ENCODE results near the gene PPM1H.
A peak's percentile ranks its signal among the peaks of the same experiment; 100 is the strongest.

PPM1H gene

DNA sequence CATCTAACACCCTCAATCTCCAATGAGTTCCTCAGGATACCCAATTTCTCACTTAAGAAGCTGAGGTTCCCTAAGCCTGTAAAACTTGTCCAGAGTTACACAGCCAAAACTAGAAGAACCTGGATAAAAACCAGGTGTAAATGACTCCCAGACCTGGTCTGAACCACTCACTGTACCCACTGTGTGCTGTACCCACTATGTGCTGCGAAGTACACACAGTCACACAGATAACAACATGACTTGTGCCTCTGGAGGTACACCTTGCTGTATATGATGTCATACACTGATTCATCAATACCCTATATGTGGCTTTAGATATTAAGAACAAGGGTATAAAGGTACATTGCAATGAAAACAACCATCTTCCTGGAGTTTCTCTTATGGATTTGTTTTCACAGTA is 66.1 kb downstream of the PPM1H start:
- no peak for DNase-seq

DNA sequence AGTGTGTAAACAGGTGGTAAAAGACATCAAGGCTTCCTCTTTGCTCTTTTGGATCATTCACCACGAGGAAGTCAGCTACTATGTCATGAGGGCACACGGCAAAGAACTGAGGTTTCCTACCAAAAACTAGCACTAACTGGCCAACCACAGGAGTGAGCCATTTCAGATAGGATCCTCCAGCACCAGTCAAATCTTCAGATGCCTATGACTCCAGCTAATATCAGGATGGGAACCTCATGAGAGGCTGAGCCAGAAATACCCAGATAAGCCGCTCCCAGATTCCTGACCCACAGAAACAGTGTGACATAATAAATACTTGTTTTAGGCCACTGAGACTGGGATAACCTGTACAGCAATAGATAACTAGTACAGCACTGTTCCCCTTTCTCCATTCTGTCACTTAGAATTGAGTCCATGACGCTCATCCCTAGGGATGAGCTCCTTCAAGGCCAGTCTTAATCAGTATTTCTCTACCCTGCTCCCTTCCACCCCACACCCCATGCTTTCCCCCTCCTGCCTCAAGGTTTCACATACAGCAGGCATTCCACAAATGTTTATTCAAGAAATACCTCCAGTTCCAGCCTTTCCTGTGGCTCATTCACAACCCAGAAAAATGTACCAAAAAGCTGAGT is 68.4 kb downstream of the PPM1H start:
- no peak for DNase-seq

DNA sequence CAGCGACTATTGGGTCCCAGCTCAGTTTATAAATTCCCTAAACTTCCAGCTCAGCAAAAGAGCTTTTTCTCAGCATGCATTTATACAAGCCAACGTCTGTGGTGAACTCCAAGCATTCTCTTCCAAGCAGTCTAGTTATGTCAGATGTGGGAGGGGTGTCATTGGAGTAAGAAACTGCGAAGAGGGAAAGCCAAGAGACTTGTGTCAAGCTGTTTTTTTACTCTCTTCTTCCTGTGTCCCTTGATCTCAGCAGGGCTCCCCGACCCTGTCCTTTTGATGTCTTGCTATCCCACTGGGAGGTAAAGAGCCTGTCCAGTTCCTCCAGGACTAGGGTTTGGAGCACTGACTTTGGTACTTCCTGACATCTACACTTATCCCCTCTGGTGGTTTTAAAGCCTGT is 69.0 kb downstream of the PPM1H start:
- no peak for DNase-seq

DNA sequence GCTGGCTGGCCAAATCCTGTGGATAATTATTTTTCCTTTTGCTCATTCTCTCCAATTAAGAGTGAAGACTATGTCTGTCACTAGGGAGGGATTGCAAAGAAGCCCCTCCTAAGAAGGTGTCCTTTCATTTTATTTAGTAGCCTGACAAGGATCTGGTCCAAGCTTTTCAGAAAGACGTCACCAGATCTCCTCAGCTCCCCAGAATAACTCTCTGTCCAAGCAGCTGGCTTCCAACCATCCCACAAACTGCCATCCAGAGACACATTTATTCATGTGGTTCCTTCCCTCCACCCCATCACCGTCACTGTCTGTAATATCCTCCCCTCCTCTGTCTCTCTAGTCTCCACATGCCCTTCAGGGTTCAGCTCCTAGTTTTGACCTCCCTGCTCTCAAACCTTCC is 69.9 kb downstream of the PPM1H start:
- no peak for DNase-seq

DNA sequence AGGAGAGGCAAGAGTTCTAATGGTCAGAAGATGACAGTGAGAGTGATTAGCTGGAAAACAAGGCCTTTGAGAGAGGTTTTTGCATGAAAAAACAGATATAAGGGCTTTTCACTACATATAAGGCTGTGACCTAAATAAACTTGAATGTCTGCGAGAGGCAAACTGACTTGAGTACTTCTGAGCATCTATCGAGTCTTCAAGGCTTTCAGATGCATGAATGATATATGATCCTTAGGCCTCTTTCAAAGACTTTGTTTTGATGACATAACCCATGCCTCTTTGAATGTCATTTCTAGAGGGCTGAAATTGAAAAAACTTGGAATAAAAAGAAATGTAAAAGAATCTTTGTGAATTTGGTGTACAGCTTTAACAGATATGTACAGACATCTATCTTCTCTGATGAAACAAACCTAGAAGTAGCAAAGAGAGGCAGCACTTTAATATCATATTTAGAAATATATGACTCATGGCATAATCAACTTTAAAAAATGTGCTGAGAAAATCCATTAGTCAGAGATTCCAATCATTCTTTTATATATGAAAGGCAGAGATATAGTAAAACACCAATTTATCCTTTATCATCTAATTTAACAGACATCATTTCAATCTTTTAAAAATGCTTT is 72.6 kb downstream of the PPM1H start:
- DNase-seq: no peak

DNA sequence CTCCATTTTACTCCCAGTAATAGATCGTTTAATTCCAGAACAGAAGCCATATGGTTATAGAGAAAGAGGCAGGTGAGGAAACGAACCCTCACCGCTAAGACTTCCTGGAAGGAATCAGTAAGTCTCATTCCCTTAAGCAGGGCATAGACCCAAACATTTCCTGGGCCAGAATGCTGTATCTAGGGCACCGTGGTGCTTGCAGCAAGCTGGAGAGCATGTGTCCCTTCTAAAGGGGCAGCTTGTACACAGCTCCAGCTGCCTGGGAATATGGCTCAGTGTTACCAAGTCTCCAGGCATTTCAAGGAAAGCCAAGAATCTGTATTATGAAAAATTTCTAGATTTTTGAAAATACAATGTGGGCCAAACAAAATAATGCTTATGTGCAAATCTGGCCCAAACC is 73.4 kb downstream of the PPM1H start:
- no peak for DNase-seq

DNA sequence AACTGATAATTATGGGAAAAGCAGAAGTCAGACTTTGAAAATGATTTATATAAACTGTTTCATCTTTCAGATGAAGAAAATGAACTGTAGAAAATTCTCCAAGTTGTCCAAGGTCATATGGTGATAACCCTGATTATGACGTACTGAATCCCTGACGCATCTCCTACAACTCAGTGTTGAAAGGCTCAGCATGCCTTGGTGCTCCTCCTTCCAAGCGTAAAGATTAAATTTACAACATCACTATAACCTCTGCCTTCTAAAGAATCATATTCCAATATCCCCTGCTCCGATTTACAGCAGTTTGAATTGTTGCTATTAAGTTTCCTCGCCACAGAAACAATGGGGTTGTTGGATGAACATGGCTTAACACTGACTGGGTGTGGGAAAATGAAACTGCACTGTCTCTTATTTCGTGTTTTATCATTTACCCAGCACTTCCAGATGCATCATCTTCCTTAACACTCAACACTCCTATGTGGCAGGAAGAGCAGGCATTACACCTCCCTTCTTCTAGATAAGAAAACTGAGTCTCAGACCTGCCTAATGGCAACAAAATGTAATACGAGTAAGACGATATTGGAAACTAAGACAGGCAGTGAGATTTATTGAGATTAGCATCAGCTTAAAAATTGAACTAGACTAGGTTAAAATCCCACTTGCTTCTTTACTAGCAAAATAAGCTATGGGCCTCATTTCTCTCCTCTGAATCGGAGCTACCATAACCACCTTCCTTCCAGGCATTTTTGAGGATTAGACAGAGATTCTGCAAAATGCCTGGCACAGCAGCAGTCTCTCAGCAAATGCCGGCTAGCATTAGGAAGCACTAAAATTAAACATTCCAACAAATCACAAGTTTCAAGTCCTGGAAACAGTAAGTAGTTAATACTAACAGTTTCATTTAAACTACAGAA is 74.2 kb downstream of the PPM1H start:
- DNase-seq: no peak

DNA sequence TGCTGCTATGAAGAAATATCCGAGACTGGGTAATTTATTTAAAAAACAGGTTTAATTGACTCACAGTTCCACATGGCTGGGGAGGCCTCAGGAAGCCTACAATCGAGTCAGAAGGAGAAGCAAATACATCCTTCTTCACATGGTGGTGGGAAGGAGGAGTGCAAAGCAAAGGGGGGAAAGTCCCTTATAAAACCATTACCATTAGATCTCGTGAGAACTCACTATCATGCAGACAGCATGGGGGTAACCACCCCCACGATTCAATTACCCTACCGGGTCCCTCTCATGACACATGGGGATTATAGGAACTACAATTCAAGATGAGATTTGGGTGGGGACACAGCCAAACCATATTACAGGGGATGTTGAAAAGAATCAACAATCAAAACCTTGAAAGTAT is 74.9 kb downstream of the PPM1H start:
- no peak for DNase-seq

DNA sequence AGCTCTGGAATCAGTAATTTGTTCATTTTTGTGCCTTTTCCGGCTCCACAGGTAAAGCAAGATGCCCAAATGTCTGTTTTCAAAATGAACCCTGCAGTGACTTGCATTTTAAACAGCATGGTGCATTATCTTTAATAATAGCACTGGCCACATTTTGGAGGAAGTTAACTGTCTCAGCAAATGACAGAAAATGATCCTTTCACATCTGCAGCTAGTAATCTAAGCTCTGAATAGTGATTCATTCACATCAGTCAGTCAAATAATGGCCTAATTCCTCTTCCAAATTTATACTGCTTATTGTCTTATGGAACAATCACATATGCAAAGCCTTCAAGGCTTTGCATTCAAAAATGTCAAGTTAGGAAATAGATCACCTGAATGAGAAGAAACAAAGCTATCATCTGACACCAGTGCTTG is 75.6 kb downstream of the PPM1H start:
- DNase-seq: peak; percentile 27

DNA sequence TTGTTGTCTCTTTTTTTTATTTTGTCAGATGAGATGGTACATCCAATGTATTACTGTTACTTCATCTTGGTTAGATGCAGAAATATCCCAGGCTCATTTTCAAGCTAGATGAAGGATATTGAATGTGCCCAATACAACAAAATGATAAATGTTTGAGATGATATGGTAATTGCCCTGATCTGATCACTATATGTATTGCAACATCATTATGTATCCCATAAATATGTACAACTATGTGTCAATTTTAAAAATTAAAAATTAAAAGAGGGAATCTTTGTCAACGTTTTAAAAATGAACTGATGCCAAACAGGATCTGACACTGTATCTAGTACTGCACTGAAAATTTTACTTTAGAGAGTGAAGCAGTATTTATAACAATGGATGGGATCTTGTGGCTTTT is 78.5 kb downstream of the PPM1H start:
- DNase-seq: no peak

DNA sequence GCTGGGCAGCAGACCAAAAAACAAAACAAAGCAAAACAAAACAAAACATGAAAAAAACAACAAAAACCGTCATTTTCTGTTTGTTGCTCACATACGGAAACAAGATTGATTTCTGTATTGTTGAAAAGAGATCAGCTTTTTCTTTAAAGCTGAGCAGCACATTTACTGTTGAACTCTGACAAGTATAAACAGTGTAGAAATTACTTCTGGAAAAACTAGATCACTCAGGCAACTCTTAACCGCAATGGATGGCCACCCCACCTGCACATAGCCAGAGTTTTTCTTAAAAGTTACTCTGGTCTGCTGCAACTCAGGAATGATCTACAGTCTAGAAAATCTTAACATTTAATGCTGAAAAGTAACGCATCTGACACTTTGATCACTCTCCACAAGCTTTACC is 80.9 kb downstream of the PPM1H start:
- no peak for DNase-seq

DNA sequence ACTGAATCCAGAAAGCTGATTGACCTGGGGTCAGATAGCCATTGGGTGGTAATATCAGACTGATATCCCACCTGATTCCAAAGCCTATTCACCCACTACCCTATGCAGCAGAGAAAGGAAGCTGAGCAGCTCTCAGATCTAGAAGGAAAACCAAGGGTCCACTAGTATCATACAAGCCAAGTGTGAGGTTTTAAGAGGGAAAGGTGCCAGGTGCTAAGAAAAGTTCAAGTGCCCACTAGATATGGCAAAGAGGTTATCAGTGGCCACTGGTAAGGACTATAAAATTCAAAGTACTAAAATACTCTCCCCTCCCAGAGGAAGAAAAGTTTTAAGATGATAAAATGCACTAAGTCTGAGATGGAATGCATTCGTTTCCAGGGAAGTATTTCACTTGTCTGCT is 85.6 kb downstream of the PPM1H start:
- no peak for DNase-seq

DNA sequence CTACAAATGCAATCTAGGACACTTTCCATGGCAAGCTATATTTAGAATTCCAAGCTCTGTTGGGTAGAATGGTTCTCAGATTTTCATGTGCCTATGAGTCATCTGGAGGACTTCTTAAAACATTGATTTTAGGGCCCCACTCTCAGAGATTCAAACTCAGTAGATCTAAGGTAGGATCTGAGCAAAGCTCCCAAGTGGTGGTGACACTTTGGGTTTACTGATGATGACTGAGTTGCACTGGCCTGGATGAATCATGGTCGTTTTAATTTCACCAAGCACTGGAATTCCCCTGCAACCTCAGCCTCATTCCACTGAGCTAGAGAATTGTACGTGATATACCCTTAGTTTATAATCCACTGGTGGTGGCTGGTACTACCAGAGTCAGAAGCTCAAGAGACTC is 86.5 kb downstream of the PPM1H start:
- DNase-seq: no peak

DNA sequence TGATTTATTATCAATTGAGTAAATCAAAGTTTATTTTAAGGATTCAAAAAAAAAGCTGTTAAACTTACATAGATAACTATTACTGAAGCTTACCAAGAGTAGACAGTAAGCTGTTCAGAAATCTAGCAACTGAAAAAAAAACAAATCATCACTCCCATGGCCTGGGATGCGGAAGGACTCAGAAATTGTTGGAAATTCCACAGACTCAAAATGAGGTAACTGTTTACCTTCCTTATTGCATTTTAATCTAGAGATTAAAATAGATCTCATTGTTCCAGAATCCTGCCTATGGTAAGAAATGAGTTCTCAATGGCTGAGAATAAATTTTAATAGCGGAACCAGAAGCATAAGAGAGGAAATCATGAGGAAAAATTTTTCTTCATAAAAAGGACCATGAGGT is 87.2 kb downstream of the PPM1H start:
- no peak for DNase-seq

DNA sequence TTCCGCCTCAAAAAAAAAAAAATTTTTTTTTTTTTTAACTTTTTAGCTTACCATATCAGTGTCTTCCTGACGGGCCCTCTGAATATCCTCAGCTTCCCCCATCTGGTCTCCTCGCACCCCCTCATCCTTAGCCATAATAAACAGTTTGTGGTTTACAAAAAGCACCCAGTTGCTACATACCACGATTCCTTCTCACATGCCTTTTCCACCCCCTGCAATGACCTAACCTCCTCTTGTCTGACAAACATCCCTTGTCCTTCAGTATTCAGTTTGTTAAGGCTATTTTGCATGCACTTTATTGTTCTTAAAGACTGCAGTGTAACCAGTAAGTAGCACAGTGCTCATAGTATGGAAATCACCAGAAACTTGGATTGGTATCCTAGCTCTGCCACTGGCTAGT is 88.5 kb downstream of the PPM1H start:
- no peak for DNase-seq

DNA sequence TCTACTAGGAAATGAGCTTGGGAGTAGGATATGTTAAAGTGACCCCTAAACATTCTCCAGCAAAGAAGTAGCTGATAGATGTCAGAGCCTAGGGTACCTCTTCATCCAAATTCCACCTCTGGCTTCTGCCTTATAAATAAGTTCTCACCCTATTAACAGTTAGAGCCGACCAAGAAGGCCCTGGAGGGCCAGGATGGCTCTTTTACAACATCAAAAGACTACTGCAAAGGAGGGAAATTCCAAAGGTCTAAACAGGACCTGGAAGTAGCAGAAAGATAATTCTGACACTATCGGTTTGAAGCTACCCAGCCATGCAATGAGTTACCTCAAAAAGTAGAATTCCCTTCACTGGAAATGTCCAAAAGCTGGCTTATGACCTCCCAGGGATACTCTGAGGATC is 90.0 kb downstream of the PPM1H start:
- DNase-seq: no peak

DNA sequence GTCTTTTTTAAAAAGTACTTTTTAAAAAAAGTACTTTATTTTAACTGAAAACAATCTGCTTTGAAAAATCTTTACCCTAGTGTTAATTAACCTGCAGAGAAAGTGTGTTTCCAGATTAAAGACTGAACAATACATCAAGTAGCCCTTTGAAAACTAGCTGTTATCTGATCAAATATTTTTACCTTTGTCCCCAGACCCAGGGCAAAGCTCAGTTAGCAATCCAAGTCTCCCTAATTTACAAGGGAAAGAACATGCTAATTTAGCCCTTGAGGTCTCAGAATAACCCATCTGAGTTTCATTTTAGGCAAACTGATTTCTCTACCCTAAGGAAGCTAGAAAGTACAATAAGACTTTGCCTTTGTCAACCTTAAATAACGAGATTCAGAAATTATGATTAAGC is 91.2 kb downstream of the PPM1H start:
- DNase-seq: no peak

DNA sequence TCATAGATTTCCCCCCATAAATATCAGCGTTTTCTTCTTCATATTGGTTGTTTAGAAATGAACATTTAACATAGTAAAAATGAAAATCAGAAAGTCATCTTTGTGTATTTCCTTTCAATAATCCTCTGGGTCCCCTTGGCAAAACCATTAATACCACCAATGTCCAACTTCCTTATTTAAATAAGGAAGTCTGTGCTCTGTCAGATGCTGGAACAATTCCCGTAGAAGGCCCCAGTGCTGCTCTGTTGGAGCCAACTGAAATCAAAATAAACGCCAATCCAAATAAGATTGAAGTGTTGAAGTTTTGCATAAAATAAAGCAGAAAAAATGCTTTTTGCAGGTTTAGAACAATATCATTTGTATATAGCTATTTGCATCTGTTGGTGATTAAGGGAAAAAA is 93.1 kb downstream of the PPM1H start:
- DNase-seq: no peak

DNA sequence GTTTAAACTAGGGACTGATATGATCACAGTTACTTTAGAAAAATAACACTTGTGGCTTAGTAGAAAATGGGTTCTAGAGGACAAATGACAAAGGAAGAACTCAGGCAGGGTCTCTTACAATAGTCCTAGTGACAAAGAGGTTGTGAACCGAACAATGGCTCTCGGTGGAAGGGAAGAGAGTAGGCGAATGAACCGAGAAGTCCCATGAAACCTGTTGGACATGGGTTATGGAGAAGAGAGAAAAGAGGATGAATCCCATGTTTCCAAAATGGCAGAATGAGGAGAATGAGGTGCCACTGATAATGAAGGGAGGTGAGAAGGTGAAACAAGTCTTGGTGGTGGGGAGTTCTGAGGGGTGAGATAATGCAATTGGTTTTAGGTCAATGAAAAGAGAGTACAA is 94.1 kb downstream of the PPM1H start:
- no peak for DNase-seq

DNA sequence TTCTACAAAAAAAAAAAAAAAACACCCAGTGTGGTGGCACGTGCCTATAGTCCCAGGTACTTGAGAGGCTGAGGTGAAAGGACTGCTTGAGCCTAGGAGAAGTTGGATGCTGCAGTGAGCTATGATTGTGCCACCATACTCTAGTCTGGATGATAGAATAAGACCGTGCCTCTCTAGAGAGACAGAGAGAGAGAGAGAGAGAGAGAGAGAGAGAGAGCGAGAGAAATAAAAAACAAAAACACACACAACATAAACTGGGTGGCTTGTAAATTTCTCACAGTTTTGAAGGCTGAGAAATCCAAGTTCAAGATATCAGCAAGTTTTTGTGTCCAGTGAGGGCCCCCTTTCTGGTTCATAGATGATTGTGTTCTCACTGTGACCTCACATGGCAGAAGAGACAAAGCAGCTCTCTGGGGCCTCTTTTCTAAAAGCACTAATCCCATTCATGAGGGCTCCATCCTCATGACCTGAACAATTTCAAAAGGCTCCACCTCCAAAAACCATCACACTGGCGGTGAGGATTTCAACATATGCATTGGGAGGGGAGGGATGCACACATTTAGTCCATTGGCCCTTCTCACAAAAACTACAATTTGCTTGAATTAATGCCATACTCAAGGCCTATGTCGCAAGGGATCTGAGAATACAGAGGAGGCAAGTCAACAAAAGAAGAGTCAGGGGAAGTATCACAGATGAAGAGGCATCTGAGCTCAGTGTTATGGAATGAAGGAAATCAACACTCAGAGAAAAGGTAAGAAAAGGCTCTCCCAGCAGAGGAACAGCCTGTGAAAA is 94.9 kb downstream of the PPM1H start:
- no peak for DNase-seq

DNA sequence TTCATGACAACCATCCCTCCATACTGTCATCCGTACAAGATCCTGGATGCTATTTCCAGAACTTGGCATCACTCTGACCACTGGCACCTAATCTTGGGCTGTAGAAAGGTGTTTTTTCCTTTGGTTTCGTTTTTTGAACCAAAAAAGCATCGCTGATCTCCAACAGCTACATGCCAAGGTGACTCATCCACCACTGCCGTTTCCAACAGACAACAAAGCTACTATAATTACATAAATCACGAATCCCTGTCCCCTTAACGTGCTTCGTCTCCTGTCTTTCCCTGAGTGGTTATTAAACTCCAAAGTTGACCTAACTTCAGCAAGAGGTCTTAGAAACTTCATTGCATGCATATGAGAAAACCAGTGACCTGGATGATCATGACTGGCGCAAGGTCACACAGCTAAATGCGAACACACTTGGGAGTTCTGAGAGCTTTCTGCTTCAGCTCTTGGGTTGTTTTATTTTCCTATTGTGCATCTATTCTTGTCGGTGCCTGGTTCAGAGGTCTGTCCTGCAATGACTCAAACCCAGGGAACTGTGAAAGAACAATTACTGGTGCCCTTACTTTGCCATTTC is 99.9 kb downstream of the PPM1H start:
- no peak for DNase-seq

DNA sequence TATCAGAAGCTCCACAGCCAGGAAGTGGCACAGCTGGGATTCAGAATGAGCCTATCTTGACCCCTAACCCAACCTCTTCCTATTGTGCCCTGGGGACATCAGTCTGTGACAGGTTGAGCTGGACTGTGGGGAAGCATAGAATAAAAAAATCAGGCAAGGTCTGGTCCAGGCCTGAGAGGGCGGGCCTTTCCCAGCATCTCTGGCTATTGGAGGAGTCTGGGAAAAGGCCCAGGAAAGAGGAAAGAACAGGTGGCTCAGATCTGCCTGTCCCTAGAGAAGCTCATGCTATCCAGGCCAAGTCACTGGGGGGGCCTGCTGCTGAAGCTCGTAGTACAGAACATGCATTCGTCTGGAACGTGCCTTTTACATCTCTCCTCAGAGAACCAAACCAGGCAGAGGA is 100.5 kb downstream of the PPM1H start:
- no peak for DNase-seq

DNA sequence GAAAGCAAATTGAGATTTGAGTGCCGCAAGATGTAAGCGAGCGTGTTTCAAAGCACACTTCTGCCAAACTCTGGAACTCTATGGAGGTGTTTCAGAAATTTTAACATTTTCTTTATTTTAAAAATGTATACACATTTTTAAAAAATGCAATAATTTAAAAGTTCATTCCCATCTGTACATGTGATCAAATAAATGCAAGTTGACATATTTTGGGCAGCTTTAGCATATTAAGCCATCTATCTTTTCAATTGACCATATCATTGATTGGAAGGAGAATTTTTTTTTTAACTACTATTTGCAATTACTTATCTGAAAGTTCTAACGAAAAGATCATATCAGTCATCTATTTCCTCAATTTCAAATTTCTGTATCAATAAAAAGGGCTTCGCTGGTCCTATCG is 101.3 kb downstream of the PPM1H start:
- no peak for DNase-seq

All from COR-L47 (cell line).